Esophagus squamous epithelium (tissue), 4 donors: ENCODE results near the gene LMX1B.

ENCODE experiments used
- POLR2A ChIP-seq, 4 donors: fragments of 450-650 bp; IDR thresholded peaks; one replicate each; pipeline ENCODE4 v1.6.1; 2017; ENCODE audit warnings: antibody characterized with exemption in 4 of 4, mild to moderate bottlenecking in 4 of 4, moderate library complexity in 3 of 4
- TF ChIP-seq, protein P1 (sequence below), 6 experiments: fragments of 450-650 bp in 4 of 6; fragments of 200-600 bp in 2 of 6; sonication (generic) in 2 of 6; IDR thresholded peaks; one replicate each; pipeline ENCODE4 v1.5.1; 2016 to 2019; ENCODE audit warnings: antibody characterized with exemption in 6 of 6, mild to moderate bottlenecking in 4 of 6, moderate library complexity in 4 of 6

DNA sequence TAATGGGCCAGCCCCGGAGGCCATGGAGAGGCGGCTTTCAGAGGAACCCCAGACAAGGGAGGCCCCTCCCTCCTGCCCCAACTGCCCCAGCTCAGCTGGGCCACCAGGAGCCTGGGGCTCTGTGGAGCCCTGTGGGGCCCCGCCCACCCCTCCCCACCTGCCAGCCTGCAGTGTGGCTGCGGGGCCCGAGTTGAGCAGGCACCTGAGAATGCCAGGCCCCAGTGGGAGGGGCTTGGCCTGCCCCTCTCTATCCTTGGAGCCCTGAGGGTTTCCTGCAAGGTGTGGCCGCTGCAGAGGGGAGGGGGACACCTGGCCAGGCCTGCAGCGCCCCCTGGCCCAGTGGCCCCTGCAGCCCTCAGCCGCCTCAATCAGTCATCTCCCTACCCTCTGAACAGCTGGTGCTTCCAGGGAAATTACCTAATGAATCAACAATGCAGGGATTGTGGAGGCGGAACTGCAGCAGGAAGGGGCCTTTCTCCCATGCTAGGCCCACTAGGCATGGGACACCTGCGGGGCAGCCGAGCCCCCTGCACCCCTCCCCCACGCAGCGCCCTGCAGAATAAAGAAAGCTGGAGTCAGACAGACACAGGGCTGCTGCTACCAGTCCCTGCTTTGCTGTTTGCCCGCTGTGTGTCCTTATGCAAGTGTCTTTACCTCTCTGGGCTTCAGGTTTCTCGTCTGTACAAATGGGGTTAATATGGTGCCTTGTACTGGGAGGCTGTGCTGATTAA, 48.0 kb downstream of the LMX1B start:
- TF ChIP-seq, protein P1, sequence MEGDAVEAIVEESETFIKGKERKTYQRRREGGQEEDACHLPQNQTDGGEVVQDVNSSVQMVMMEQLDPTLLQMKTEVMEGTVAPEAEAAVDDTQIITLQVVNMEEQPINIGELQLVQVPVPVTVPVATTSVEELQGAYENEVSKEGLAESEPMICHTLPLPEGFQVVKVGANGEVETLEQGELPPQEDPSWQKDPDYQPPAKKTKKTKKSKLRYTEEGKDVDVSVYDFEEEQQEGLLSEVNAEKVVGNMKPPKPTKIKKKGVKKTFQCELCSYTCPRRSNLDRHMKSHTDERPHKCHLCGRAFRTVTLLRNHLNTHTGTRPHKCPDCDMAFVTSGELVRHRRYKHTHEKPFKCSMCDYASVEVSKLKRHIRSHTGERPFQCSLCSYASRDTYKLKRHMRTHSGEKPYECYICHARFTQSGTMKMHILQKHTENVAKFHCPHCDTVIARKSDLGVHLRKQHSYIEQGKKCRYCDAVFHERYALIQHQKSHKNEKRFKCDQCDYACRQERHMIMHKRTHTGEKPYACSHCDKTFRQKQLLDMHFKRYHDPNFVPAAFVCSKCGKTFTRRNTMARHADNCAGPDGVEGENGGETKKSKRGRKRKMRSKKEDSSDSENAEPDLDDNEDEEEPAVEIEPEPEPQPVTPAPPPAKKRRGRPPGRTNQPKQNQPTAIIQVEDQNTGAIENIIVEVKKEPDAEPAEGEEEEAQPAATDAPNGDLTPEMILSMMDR (IDR thresholded peaks at IDR 0.05), result no peak
- no peak for TF ChIP-seq POLR2A (IDR thresholded peaks at IDR 0.05)
